Karpas-422 (cell line): Measurements from ENCODE around the gene GSG1L2. TPM values are rescaled to one million over a fixed set of nuclear protein-coding genes. Genes with fewer than 3 reads are reported as not detected.
"Not testable (repeated sequence)": the region's sequence is repeated elsewhere in the genome, so short reads cannot be mapped to it uniquely, and the experiment has no call there.

Source experiments
- DNase-seq: peaks from one replicate; pipeline ENCODE4 v3.0.0-alpha.2; 2015
- H2AFZ ChIP-seq: fragments of 200-600 bp; sonication (generic); 2 replicates; pipeline ENCODE4 v1.6.1; 2014; ENCODE audit warnings: antibody characterized with exemption, low read length, mixed read lengths
- H3K27ac ChIP-seq: fragments of 200-600 bp; sonication (generic); 2 replicates; pipeline ENCODE4 v1.5.1; 2014; ENCODE audit warnings: mild to moderate bottlenecking, low read length, moderate library complexity
- H3K27me3 ChIP-seq: fragments of 200-600 bp; sonication (generic); 2 replicates; pipeline ENCODE4 v1.6.1; 2014; ENCODE audit warnings: low read length, mixed read lengths
- H3K36me3 ChIP-seq: fragments of 200-600 bp; sonication (generic); 2 replicates; pipeline ENCODE4 v1.6.1; 2014; ENCODE audit warnings: low read length, mixed read lengths; ENCODE audit not compliant: insufficient read depth
- H3K4me1 ChIP-seq: fragments of 200-600 bp; sonication (generic); 2 replicates; pipeline ENCODE4 v1.6.1; 2014; ENCODE audit warnings: mild to moderate bottlenecking, low read length, mixed read lengths
- H3K4me2 ChIP-seq: fragments of 200-600 bp; sonication (generic); 2 replicates; pipeline ENCODE4 v1.6.1; 2014; ENCODE audit warnings: low read length, low read depth, mild to moderate bottlenecking; ENCODE audit not compliant: poor library complexity, severe bottlenecking
- H3K4me3 ChIP-seq: fragments of 200-600 bp; sonication (generic); 2 replicates; pipeline ENCODE4 v1.5.1; 2014; ENCODE audit warnings: mild to moderate bottlenecking, antibody characterized with exemption, low read length, mixed read lengths
- H3K79me2 ChIP-seq: fragments of 200-600 bp; sonication (generic); 2 replicates; pipeline ENCODE4 v1.6.1; 2014; ENCODE audit warnings: mild to moderate bottlenecking, low read length, mixed read lengths
- H3K9ac ChIP-seq: fragments of 200-600 bp; sonication (generic); 2 replicates; pipeline ENCODE4 v1.6.0; 2014; ENCODE audit warnings: low read length
- H3K9me2 ChIP-seq: fragments of 200-600 bp; sonication (generic), shearing (Covaris generic); replicated peaks from 2 replicates; pipeline ENCODE4 v1.6.0; 2014; ENCODE audit warnings: mild to moderate bottlenecking, low read length, moderate library complexity; ENCODE audit not compliant: insufficient read depth
- H3K9me3 ChIP-seq: fragments of 300-700, 200-600 bp; sonication (generic); 2 replicates; pipeline ENCODE4 v1.6.1; 2014; ENCODE audit warnings: low read length, mixed read lengths
- H4K20me1 ChIP-seq: fragments of 200-600 bp; sonication (generic); 2 replicates; pipeline ENCODE4 v1.6.1; 2014; ENCODE audit warnings: mild to moderate bottlenecking, antibody characterized with exemption, low read length, low read depth; ENCODE audit not compliant: insufficient read depth
- total RNA-seq: library from RNA; depleted of rRNA; stranded (reverse); fragments of >200 nt; shearing (Covaris generic); gene quantifications from 2 replicates; pipeline ENCODE4 v1.2.3, GENCODE V29; 2014; ENCODE audit warnings: low replicate concordance

Gene GSG1L2
- total RNA-seq, 1 experiment from 2014 or later = not detected

DNA sequence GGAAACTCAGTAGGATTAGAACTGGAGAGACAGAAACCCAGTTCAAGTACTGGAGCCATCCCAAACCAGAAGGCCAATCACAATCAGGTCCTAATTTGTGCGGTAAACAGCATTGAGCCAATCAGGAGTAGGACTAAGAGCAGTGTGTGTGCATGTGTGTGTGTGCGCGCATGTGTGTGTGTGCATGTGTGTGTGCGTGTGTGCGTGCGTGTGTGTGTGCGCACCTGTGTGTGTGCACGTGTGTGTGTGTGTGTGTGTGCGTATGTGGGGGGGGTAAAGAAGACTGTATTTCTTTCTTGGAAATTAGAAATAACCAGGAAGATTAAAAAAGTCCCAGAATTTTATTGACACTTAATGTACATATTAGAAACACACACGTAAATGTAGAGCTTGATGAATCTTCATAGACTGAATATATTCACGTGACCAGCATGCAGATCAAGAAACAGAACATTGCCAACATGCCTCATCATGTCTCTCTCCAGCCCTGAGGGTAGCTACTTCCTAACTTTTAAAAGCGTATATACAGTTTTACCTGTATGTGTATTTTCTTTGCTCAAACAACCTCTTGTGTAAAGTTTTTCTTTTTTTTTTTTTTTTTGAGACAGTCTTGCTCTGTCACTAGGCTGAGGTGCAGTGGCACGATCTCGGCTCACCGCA lies 29.6 kb downstream of the GSG1L2 start:
- Histone ChIP-seq H3K27ac (no peak overlapping the region), H3K36me3 (no peaks in the 10 kb centered on the region), H3K4me3 (no peak overlapping the region), H3K79me2 (no peaks in the 10 kb centered on the region), H3K9me2 (no peaks in the 10 kb centered on the region), H4K20me1 (no peaks in the 10 kb centered on the region), H3K9me3 (no peaks in the 10 kb centered on the region), H3K9ac (no peak overlapping the region), H3K4me2 (no peak overlapping the region), H3K4me1 (no peaks in the 10 kb centered on the region), H2AFZ (no peak overlapping the region), H3K27me3 (no peaks in the 10 kb centered on the region)
- DNase-seq = no peak

DNA sequence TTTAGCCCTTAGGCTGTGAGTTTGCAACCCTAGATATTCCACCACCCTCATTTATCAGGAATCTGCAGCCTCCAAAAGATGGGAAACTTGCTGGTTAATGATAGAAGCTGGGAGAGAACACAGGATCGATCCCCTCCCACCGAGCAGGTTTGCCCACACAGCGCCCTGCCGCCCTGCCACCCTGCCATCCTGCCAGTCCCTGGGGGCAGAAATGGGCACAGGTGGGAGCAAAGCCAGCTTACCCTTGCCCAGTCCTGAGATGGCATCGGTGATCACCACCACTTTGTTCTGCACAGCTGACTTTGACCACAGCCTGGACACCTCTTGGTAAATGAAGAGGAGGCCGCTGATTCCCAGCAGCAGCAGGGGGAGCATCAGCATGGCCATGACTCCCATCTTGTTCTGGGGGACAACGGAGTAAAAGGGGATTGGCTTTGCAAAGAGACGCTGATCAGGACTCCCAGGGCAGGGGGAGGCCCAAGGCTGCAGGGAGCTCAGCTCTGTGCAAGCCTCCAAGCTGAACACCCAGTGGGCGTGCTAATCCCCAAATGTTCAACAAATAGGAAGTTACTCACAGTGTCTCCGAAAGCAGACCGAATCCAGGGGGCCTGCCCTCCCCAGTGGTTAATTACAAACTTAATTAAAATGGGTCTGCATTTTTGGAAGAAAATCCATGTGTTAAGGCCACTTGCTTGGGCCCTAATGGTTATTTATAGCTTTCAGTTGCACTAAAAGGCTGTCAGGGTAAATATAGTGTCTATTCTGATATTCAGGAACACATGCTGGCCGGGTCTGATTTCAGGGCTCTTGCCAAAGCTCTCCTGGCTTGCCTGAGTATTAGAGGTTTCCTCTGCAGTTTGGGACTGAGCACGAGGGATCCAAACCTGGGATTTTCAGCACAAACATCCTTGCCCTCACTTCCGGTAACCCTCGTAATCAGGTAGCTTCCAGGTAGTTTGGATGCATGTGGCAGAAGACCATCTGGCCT lies 30.7 kb downstream of the GSG1L2 start, which contains the start of gene DHRS7C:
Gene DHRS7C, minus strand, starts transcription at position 704 of the 988 bp plus-strand sequence. Its CDS starts 308 bp downstream, at position 396.
- Histone ChIP-seq H4K20me1 (no peaks in the 10 kb centered on the region), H3K9me2 (no peaks in the 10 kb centered on the region), H3K9ac (no peak within 1 kb of the TSS), H3K79me2 (no peaks in the 10 kb centered on the region), H3K27ac (no peak within 1 kb of the TSS), H3K4me2 (no peak within 1 kb of the TSS), H3K27me3 (no peaks in the 10 kb centered on the region), H3K4me1 (no peaks in the 10 kb centered on the region), H3K4me3 (no peak within 1 kb of the TSS), H3K36me3 (no peaks in the 10 kb centered on the region), H2AFZ (no peak within 1 kb of the TSS), H3K9me3 (no peaks in the 10 kb centered on the region)
- DNase-seq = no peak

DNA sequence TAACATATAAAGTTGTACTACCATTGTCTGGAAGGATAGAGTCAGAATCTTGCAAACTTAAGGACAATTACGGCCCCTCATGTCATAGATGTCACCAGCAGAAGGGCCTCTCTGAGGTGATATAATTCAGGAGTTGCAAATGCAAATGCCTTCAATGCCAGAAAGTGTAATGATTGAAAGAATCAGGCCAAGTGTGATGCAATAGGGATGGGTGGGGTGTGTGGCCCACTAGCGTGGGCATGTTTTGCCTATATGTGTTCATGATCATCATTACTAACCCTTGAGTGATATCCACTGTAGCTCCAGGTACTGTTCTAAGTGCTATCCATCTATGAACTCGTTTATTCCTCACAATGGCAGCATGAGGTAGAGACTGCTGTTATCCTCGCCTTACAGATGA lies 31.6 kb downstream of the GSG1L2 start:
- Histone ChIP-seq H3K27me3 (no peaks in the 10 kb centered on the region), H3K4me2 (no peak overlapping the region), H3K4me1 (no peaks in the 10 kb centered on the region), H3K79me2 (no peaks in the 10 kb centered on the region), H3K4me3 (no peak overlapping the region), H3K9ac (no peak overlapping the region), H3K36me3 (no peaks in the 10 kb centered on the region), H3K9me2 (no peaks in the 10 kb centered on the region), H2AFZ (no peak overlapping the region), H4K20me1 (no peaks in the 10 kb centered on the region), H3K9me3 (no peaks in the 10 kb centered on the region), H3K27ac (no peak overlapping the region)
- DNase-seq = no peak

DNA sequence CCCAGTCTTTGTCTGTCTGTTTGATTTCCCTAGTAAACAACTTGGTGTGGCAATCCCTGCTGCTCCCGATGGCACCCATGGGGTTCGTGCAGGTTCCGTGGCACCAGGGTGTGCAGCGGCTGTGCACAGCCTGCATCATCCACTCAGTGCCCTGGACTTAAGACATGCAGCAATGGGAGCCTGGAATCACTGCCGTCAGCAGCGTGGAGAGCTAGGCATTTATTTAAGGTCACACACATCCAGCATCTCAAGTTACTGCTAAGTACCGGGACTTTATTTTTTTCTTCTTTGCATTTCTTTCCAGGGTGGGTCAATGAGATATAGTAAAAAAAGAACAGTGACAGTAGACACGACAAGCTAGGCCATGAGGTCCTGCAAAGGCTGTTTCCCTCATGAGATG lies 33.3 kb downstream of the GSG1L2 start:
- Histone ChIP-seq H3K27ac (no peak overlapping the region), H3K9me3 (no peaks in the 10 kb centered on the region), H4K20me1 (no peaks in the 10 kb centered on the region), H3K4me3 (no peak overlapping the region), H3K79me2 (no peaks in the 10 kb centered on the region), H3K4me1 (no peaks in the 10 kb centered on the region), H3K4me2 (no peak overlapping the region), H3K9me2 (no peaks in the 10 kb centered on the region), H3K9ac (no peak overlapping the region), H2AFZ (no peak overlapping the region), H3K36me3 (no peaks in the 10 kb centered on the region), H3K27me3 (no peaks in the 10 kb centered on the region)
- no peak for DNase-seq

DNA sequence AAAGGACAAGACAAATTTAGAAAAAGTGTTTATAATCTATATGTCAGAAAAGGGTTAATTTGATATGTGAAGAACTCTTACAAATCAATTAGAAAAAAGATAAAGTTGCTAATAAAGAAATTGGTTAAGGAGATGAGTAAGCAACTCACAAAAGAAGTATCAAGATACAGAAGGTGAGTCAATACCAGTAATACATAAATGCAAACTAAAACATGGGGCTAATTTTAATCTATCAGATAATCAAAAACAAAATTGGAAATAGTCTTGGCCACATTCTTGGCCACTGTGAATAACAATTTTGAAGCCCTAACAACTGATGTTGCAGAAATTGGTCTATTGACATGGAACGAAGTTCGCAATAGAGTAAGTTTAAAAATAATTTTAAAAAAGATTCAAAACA lies 37.3 kb downstream of the GSG1L2 start:
- no peaks in the 10 kb centered on the region for H3K9me2 ChIP-seq
- no peak overlapping the region for H3K27ac ChIP-seq
- no peaks in the 10 kb centered on the region for H3K36me3 ChIP-seq
- H3K9me3 ChIP-seq = no peaks in the 10 kb centered on the region
- DNase-seq = no peak
- no peak overlapping the region for H2AFZ ChIP-seq
- H3K4me2 ChIP-seq = no peak overlapping the region
- H4K20me1 ChIP-seq = no peaks in the 10 kb centered on the region
- H3K27me3 ChIP-seq = no peaks in the 10 kb centered on the region
- H3K4me1 ChIP-seq = no peaks in the 10 kb centered on the region
- no peak overlapping the region for H3K9ac ChIP-seq
- H3K79me2 ChIP-seq = no peaks in the 10 kb centered on the region
- H3K4me3 ChIP-seq = no peak overlapping the region

DNA sequence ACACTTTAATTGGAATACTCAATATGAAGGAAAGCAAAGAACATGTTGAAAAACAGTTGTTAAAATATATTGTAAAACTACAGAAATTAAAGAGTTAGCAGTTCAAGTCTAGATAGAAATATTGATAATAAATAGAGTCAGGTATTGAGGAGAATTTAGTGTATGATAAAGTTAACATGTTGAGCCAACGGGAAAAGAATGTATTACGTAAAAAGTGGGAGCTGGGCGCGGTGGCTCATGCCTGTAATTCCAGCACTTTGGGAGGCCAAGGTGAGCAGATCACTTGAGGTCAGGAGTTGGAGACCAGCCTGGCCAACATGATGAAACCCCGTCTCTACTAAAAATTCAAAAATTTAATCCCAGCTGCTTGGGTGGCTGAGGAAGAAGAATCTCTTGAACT lies 38.4 kb downstream of the GSG1L2 start:
- not testable (repeated sequence) for H3K9ac ChIP-seq, DNase-seq, H3K9me3 ChIP-seq, H2AFZ ChIP-seq, H4K20me1 ChIP-seq, H3K4me1 ChIP-seq, H3K27me3 ChIP-seq, H3K79me2 ChIP-seq, H3K4me2 ChIP-seq, H3K9me2 ChIP-seq, H3K36me3 ChIP-seq, H3K4me3 ChIP-seq, H3K27ac ChIP-seq

GRCh38 chr17:9783050-9783449 lies 38.8 kb downstream of the GSG1L2 start:
- Histone ChIP-seq H3K4me3 (no peak overlapping the region), H4K20me1 (no peaks in the 10 kb centered on the region), H3K9ac (no peak overlapping the region), H3K9me3 (no peaks in the 10 kb centered on the region), H3K9me2 (no peaks in the 10 kb centered on the region), H3K27ac (no peak overlapping the region), H3K27me3 (no peaks in the 10 kb centered on the region), H3K36me3 (no peaks in the 10 kb centered on the region), H3K79me2 (no peaks in the 10 kb centered on the region), H3K4me1 (no peaks in the 10 kb centered on the region), H3K4me2 (no peak overlapping the region), H2AFZ (no peak overlapping the region)
- no peak for DNase-seq

- no peak overlapping the region for H3K27ac ChIP-seq
- no peaks in the 10 kb centered on the region for H4K20me1 ChIP-seq
- no peaks in the 10 kb centered on the region for H3K4me1 ChIP-seq
- H3K9me3 ChIP-seq = no peaks in the 10 kb centered on the region
- DNase-seq = no peak
- no peak overlapping the region for H3K4me3 ChIP-seq
- no peaks in the 10 kb centered on the region for H3K27me3 ChIP-seq
- H2AFZ ChIP-seq = no peak overlapping the region
- no peaks in the 10 kb centered on the region for H3K9me2 ChIP-seq
- H3K79me2 ChIP-seq = no peaks in the 10 kb centered on the region
- H3K9ac ChIP-seq = no peak overlapping the region
- H3K4me2 ChIP-seq = no peak overlapping the region
- no peaks in the 10 kb centered on the region for H3K36me3 ChIP-seq
Measured at GRCh38 chr17:9780552-9780951, 41.3 kb downstream of the GSG1L2 start.
